Activated CD8-positive, alpha-beta memory T cell treated with anti-CD3 and anti-CD28 coated beads for 4 hours (primary cell): ENCODE results near the gene HPS6.

Source experiments
- DNase-seq, 2 donors: peaks; one replicate each; pipeline ENCODE4 v3.0.0-alpha.2; 2020; ENCODE audit warnings: low read depth in 2 of 2

The HPS6 gene

GRCh38 chr10:102068216-102068615, 3.1 kb downstream of the HPS6 start:
- no peak for DNase-seq

GRCh38 chr10:102069071-102069470, 3.9 kb downstream of the HPS6 start:
- no peak for DNase-seq

- peak; percentile 58 to 66 for DNase-seq
Measured at GRCh38 chr10:102072673-102073527, 7.8 kb downstream of the HPS6 start.

DNA sequence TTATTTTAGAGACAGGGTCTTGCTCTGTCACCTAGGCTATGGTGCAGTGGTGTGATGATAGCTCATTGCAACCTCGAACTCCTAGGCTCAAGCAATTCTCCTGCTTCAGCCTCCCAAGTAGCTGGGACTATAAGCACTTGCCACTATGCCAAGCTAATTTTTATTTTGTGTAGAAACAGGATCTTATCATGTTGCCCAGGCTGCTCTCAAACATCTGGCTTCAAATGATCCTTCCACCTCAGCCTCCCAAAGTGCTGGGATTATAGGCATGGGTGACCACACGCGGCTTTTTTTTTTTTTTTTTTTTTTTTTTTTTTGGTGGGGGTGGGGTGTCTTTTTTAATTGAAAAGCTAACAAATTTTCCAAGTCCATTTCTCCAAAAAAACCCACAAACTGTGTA, 18.4 kb downstream of the HPS6 start:
- DNase-seq: no peak

DNA sequence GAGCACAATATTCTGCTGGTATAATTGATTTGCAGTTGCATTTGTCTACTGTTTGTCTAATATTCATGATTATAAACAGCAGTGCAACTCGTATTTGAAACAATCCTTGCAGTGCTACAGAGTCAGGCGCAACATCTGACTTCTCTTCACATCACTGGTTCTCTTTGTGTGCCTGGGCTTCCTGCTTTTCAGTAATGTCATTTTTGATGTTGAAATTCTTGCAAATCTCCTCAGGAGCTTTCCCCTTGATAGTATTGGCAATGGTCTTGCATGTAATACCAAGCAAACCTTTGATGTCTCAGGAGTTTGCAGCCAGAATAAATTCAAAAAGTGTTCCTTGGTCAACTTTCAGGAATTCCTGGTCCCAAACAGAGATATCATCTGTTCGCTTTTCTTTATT, 20.2 kb downstream of the HPS6 start:
- no peak for DNase-seq

DNA sequence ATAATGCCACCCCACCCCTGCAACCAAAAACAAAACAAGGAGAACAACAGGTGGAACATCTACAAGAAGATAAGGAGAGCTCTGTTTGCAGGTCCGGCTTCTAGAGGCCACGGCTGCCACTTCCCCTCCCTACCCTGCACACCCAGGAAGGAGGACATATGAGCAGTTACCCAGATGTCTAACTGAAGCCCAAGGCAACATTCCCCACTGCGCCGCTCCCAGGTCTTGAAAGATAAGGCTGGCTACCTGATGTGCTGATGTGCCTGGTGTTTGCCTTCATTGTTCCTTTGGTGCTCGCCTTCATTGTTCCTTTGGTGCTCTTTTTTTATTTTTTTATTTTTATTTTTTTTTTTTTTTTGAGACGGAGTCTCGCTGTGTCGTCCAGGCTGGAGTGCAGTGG, 21.0 kb downstream of the HPS6 start:
- no peak for DNase-seq

DNA sequence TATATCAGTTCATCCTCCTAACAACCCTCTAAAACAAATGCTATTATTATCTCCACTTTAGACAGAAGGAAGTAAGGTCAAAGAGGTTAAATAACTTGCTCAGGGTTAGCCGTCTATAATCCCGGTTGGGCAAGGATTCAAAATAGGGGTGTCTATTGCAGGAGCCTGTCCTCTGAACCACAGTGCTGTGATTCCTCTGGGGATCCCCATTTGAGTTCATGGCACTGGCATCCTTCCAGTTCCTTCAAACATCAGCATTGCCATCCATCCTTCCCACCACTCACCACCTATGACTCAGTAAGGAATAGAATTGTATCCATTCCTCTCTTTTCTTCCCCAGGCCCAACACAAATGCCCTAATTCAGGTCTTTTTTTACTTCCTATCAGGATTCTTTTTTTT, 25.6 kb downstream of the HPS6 start:
- no peak for DNase-seq

DNA sequence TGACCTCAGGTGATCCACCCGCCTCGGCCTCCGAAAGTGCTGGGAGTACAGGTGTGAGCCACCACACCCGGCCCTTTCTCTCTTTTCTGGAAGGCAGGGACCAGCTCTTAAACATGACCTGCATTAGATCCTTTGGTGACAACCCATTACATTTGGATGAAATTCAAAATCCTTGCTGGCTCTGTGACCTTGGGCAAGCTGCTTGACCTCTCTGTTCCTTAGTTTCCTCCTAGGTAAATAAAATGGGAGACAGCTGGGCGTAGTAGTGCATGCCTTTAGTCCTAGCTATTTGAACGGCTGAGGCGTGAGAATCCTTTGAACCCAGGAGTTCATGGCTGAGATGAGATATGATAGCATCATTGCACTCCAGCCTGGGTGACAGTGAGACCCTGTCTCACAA, 31.3 kb downstream of the HPS6 start:
- DNase-seq: no peak

DNA sequence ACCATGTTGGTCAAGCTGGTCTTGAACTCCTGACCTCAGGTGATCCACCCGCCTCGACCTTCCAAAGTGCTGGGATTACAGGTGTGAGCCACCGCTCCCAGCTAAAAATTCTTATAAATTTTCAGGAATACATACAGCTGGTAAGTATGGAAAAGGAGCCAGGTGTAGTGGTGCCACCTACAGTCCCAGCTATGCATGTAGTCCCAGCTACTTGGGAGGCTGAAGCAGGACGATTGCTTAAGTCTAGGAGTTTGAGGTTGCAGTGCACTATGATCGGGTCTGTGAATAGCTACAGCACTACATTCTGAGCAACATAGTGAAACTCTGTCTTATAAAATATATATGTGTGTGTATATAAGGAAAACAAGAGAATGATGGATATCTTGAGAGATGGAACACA, 36.0 kb downstream of the HPS6 start:
- no peak for DNase-seq

- no peak for DNase-seq
Measured at GRCh38 chr10:102102421-102102820, 37.3 kb downstream of the HPS6 start.

GRCh38 chr10:102106998-102107397, 41.8 kb downstream of the HPS6 start:
- DNase-seq: no peak

DNA sequence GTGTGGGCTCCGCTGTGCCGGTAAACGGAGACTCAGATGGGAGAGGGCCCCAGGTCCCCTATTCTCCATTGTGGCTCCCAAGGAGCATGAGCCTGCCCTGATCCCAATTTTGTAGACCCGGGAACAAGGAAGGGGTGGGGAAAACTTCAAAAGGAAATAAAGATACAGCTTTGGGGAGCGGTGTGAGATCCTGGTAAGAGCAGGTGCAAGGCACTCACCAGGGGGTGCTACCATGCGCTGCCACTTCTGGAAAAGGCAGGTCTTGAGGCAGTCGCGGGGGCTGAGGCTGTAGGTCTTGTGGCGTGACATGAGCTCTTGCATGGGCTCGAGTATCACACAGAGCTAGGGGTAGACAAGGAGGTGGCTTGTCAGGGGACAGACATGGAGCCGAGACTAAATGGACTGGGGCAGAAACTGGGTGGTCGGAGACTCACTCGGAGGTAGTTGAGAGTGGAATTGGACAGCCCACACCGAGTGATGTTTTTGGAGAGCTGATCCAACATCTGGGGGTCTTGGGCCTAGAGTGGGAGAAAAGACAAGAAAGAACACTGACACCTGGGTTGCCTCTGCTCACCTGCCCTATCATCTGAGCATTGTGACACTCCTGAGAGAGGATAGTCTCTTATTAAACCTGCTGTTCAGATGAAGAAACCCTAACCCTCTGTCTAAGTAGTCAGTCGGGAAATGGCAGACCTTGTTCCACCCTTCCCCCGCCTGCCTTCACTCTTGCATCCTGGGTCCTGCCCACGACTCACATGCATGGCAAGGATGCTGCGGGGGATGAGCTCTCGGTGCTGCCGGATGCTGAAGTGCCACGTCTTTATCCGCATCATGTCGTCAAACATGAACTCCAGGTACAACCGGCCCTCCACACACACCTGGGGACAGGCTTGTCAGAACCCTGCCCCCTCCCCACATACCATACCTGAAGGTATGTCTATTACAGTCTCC, 44.3 kb downstream of the HPS6 start:
- no peak for DNase-seq

GRCh38 chr10:102111276-102111675, 46.1 kb downstream of the HPS6 start:
- no peak for DNase-seq

DNA sequence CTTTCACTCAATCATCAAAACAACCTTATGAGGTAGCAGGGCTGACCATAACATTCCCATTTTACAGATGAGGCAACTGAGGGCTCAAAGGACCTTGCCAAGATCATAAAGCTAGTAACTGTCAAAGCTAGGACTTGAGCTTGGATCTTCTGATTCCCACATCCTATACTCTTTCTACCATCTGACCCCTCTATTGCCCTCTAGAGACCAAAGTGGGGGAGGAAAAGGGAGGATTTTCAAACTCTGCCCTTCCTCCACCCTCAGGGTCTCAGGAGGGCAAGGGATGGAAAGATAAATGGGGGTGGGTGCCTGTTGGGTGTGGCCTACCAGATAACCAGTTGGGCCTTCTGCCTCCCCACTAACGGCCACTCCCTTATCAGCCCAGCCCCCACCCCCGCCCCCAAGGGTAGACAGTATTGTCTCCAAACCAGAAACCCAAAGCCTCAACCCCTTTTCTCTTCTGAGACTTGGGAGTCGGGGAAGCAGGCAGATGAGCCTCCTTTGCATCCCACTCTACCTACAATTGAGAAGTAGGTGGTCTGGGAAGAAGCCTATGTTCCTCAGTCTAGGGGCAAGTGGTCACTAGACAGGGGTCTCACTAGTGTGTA, 47.2 kb downstream of the HPS6 start:
- DNase-seq: no peak

GRCh38 chr10:102113261-102113955, 48.3 kb downstream of the HPS6 start:
- DNase-seq: no peak

GRCh38 chr10:102113956-102114857, 49.1 kb downstream of the HPS6 start:
- DNase-seq: no peak

DNA sequence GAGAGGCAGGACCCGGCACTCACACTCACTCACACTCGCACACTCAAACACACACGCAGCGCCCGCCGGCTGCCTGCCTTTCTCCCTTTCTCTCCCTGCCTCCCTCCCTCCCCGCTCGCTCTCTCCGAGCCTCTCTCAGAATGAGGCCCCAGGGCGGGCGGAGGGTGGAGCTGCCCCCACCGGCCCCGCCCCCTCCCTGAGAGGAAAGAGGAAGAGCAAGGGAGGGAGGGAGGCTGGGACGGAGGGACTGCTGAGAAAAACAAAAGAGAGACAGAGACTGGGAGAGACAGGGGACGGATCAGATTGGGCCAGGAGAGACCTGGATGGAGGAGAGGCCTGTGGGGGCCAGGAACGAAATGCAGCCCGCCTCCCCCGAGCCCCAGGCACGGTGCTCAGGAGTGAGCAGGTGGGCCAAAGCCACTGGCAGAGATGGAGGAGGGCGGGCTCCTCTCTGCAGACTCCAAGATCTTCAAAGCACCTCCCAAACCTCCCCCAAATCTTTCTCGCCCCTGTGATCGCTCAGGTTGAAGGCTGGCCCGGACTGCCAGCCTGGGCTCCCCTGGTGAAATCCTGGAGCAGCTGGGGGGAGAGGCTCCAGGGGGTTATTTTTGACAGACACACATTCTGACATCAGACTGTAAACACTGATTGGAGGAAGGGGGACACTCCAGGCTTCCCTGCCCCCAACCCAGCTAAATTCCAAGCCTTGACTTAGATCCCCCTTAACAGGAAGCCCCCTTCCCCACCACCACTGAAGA, 49.9 kb downstream of the HPS6 start:
- DNase-seq: peak; percentile 66 to 72

- no peak for DNase-seq
Measured at GRCh38 chr10:102115775-102116174, 50.6 kb downstream of the HPS6 start.

GRCh38 chr10:102116656-102117055, 51.5 kb downstream of the HPS6 start:
- DNase-seq: no peak
